Placental pericyte (primary cell): Measurements from ENCODE around the gene KCMF1. TPM values are rescaled to one million over a fixed set of nuclear protein-coding genes. Genes with fewer than 3 reads are reported as not detected.

Source experiments
- small RNA-seq: library from RNA; depleted of rRNA; stranded (forward); fragments of <200 nt; gene quantifications from one replicate; pipeline ENCODE3, GENCODE V24; 2012; ENCODE audit warnings: low replicate concordance
- total RNA-seq: library from RNA; depleted of rRNA; stranded (reverse); fragments of >200 nt; gene quantifications from 2 replicates; pipeline ENCODE4 v1.2.3, GENCODE V29; 2012

The KCMF1 gene
- total RNA-seq: 75.9 and 92.6 TPM in 2 replicates

DNA sequence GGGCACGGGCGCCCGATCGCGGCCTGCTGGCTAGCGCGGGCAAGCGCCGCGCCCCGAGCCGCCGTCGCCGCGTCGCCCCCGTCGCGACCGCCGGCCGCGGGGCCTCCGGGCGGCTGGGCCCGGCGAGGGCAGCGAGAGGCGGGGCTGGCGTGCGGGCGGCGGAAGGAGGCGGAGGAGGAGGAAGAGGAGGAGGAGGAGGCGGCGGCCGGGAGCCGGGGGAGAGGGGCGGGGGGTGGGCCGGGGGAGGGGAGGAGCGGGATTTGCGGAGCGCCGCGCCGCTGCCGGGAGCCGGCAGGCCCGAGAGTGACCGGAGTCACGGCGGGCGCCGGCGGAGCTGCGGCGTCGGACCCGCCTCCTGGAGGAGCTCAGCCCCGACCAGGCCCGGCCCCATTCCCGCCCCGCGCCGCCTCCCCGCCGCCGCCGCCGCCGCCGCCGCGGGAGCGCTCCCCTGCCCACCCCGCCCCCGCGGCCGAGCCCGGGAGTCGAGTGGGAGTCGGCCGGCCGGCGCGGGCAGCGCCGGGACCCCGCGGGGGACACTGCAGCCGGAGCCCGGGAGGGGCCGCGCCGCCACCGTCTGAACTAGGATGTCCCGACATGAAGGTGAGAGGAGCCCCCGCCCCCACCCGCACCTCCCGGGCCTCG, at the start of gene KCMF1:
TSS of gene KCMF1 (plus strand) at position 294 of the 642 bp plus-strand sequence. CDS start at position 585, 291 bp downstream.

Small RNA genes lying within 50 kb of the gene (small RNA-seq; reads per million reads assigned to genes)
- not detected for gene AC078974.1

Other genes starting within 250 kb of the KCMF1 start
- gene TRABD2A, start 90.1 kb upstream of the KCMF1 start, total RNA-seq: 1.8 and 2.6 TPM in 2 replicates
- 3,062 and 6,480 TPM in 2 replicates for gene TMSB10, start 65.5 kb upstream of the KCMF1 start, total RNA-seq
- 3.7 and 4.2 TPM in 2 replicates for gene TCF7L1, start 162.2 kb downstream of the KCMF1 start, total RNA-seq